Activated T-cell treated with anti-CD3 and anti-CD28 coated beads, Interleukin-2, amount 50 U/mL, for 4 hours (primary cell): ENCODE data around the gene JARID2. TPM values are rescaled to one million over a fixed set of nuclear protein-coding genes. Genes with fewer than 3 reads are reported as not detected.

Experiments used
- ATAC-seq, 2 donors: fragments of 200-7000 bp; cut with Tn5 transposase; one replicate each; pipeline ENCODE4 v1.10.0; 2021
- DNase-seq: peaks from one replicate; pipeline ENCODE4 v3.0.0-alpha.2; 2020
- H3K27me3 Mint-ChIP-seq: one replicate; pipeline ENCODE4 v1.8.0; 2021; ENCODE audit warnings: low read depth, mixed read lengths
- H3K36me3 Mint-ChIP-seq: one replicate; pipeline ENCODE4 v1.8.0; 2022; ENCODE audit warnings: mixed read lengths; ENCODE audit not compliant: insufficient read depth
- H3K4me1 Mint-ChIP-seq: one replicate; pipeline ENCODE4 v1.8.0; 2021; ENCODE audit warnings: low read depth, mixed read lengths
- H3K4me3 Mint-ChIP-seq: one replicate; pipeline ENCODE4 v1.8.0; 2021; ENCODE audit warnings: mild to moderate bottlenecking, moderate library complexity, mixed read lengths
- H3K9me3 Mint-ChIP-seq: one replicate; pipeline ENCODE4 v1.8.0; 2021; ENCODE audit warnings: mixed read lengths
- total RNA-seq, 3 donors: library from RNA; stranded (reverse); gene quantifications; one replicate each; pipeline ENCODE4 v1.2.1, GENCODE V29; 2021

The JARID2 gene
- total RNA-seq, 3 donors from 2014 or later: 32.6 to 43.6 (median 37.2) TPM

DNA sequence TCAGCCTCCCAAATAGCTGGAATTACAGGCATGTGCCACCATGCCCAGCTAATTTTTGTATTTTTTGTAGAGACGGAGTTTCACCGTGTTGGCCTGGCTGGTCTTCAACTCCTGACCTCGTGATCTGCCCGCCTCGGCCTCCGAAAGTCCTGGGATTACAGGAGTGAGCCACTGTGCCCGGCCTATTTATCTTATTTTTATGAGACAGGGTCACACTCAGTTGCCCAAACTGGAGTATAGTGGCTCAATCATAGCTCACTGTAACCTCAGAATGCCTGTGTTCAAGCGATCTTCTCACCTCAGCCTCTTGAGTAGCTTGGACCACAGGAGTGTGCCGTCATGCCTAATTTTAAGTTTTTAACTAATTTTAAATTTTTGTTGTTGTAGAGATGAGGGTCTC, 114.4 kb downstream of the JARID2 start:
- Mint-ChIP-seq H3K27me3 (no peaks in the 10 kb centered on the region), H3K9me3 (no peaks in the 10 kb centered on the region), H3K36me3 (peaks cover 15% of the 10 kb centered on the region), H3K4me3 (no peak overlapping the region), H3K4me1 (peaks cover 42% of the 10 kb centered on the region)
- DNase-seq (no peak), ATAC-seq (no peak)

DNA sequence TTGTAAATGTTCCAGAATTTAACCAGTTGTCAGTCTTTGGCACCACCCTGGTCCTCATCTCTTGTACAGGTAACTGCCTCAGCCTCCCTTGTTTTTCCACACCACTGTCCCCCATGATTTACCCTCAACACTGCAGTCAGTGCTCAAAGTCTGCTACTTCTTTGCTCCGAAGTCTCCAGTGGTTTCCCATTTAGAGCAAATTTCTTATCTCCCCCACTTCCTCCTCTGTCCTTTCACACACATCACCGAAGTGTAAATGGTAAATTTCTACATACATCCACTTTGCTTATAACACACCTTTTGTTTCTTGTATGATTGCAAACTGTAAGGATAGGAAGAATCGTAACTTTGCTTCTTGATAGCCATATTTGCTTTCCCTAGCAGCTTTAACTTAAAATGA, 115.3 kb downstream of the JARID2 start:
- H3K36me3 Mint-ChIP-seq: peaks cover 9% of the 10 kb centered on the region
- DNase-seq (no peak), ATAC-seq (no peak)
- no peaks in the 10 kb centered on the region for H3K27me3 Mint-ChIP-seq
- no peak overlapping the region for H3K4me3 Mint-ChIP-seq
- no peaks in the 10 kb centered on the region for H3K9me3 Mint-ChIP-seq
- peaks cover 42% of the 10 kb centered on the region for H3K4me1 Mint-ChIP-seq

DNA sequence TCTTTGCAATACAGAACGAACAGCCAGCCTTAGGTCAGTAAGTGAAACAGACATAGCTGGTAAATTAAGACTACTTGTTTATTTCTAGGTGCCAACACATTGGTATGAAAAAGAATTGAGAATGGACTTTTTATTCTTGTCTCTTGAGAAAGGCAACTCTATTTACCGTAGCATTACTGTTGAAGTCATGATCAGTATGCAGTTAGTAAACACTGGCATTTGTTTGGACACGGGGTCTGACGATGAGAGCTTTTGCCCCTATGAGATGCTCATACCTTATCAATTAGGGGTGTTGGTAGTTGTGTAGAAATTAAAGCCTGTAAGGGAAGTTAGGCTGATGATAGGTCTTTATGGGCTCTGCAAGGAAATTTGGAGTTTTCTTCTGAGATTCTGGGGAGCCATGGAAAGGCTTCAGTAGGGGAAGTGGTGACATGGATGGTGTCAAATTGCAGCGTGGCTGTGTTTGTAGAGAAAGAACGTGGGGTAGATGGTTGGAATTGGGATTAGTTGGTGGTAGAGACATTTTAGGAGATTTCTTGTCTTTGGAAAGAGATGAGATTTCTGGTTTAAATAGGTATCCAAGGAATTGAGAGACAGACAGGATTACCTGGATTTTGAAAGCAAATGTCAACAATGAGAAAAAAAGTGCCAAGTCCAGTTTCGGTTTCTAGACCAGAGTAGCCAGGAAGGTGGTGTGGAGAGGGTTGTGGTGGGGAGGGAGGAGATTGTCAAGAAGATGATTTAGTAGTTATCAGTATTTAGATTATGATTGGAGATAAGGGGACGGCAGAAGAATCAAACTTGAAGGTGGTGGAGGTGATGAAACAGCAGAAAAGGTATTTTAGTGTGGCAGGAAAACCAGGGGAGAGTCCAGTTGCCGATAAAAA, 116.6 kb downstream of the JARID2 start:
- no peaks in the 10 kb centered on the region for H3K27me3 Mint-ChIP-seq
- H3K9me3 Mint-ChIP-seq: no peaks in the 10 kb centered on the region
- H3K36me3 Mint-ChIP-seq: peaks cover 12% of the 10 kb centered on the region
- peaks cover 45% of the 10 kb centered on the region for H3K4me1 Mint-ChIP-seq
- H3K4me3 Mint-ChIP-seq: no peak overlapping the region
- ATAC-seq (no peak), DNase-seq (no peak)

GRCh38 chr6:15363164-15363522, 117.3 kb downstream of the JARID2 start:
- Mint-ChIP-seq H3K36me3 (peaks cover 14% of the 10 kb centered on the region), H3K27me3 (no peaks in the 10 kb centered on the region), H3K9me3 (no peaks in the 10 kb centered on the region), H3K4me1 (peaks cover 46% of the 10 kb centered on the region), H3K4me3 (no peak overlapping the region)
- ATAC-seq (peak; percentile 32 to 37), DNase-seq (no peak)

- no peaks in the 10 kb centered on the region for H3K9me3 Mint-ChIP-seq
- no peaks in the 10 kb centered on the region for H3K27me3 Mint-ChIP-seq
- H3K4me3 Mint-ChIP-seq: no peak overlapping the region
- peaks cover 17% of the 10 kb centered on the region for H3K36me3 Mint-ChIP-seq
- ATAC-seq (peak; percentile 74 to 83), DNase-seq (no peak)
- H3K4me1 Mint-ChIP-seq: peaks cover 46% of the 10 kb centered on the region
Observed at GRCh38 chr6:15363523-15364400, 117.9 kb downstream of the JARID2 start.

DNA sequence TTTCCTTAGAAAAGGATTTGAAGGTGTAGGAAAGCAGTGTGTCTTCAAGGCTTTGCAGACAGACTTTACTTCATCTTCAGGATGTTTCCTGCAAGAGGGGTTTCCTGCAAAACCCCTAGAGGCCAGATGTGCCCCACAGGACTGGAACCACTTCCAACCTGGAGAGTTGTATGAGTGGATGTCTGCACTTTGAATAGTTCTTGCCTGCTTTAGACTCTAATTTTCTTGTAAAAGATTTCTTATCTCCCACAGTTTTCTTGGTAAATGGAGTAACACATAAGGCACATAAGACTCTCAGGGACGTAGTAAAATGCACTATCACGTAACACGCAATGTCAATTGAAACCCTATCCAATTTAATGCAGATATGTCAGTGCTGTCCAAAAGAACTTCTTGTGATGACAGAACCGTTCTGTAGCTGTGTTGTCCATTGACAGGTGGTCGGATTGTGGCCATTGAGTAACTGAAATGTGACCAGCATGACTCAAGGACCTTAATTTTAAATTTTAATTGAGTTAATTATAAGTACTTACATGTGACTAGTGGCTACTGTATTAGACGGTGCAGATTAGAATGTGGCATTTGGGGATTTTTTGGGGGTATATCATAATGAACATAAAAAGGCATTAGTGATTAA, 118.7 kb downstream of the JARID2 start:
- Mint-ChIP-seq H3K9me3 (no peaks in the 10 kb centered on the region), H3K4me3 (no peak overlapping the region), H3K27me3 (no peaks in the 10 kb centered on the region), H3K36me3 (peaks cover 15% of the 10 kb centered on the region), H3K4me1 (peaks cover 42% of the 10 kb centered on the region)
- no peak for ATAC-seq
- no peak for DNase-seq

DNA sequence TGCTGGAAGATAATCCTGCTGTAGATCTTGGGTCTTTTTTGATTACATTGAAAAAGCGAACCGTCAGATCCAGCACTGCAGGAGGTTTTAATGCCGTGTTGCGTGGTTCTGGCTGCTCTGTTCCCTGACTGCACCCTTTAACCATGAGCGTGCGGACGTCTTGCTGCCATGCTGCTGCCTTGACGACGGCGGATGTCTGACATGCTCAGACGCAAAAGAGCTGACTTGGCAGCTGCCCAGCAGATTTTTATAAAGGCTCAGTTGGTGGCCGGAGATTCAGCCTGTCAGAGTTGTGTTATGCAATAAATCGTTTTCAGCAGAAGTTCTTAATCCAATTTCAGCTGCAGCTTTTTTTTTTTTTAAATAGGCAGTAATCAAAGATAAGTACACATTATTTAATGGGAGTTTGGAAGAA, 119.4 kb downstream of the JARID2 start:
- ATAC-seq (peak; percentile 51 to 57), DNase-seq (peak; percentile 25)
- peaks cover 45% of the 10 kb centered on the region for H3K4me1 Mint-ChIP-seq
- H3K4me3 Mint-ChIP-seq: peak overlapping the region; percentile 42
- no peaks in the 10 kb centered on the region for H3K9me3 Mint-ChIP-seq
- no peaks in the 10 kb centered on the region for H3K27me3 Mint-ChIP-seq
- peaks cover 20% of the 10 kb centered on the region for H3K36me3 Mint-ChIP-seq

DNA sequence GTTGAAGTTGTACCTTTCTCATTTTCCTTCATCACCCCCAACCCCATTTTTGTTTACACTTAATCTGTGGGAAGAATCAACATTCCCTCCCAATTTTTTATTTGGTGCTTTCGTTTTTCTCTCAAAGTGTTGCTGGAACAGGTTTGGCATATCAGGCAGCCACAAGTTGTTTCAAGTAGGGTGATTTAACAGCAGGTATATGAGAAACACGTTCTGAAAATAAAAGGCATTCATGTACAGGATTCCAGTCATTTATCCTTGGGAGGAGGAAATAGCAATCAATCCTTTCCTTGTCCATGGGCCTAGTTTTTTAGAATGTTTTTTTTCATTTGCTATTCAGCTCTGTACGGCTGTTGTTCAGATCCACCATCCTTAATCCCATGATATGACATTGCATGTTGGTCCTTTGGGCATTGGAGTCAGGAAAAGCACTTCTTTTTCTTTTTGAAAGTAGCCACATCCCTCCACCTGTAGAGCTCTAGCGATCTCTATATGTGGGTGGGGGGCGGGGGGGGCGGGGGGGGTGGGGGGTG, 120.2 kb downstream of the JARID2 start:
- Mint-ChIP-seq H3K4me1 (peaks cover 51% of the 10 kb centered on the region), H3K9me3 (no peaks in the 10 kb centered on the region), H3K4me3 (no peak overlapping the region), H3K27me3 (no peaks in the 10 kb centered on the region), H3K36me3 (peaks cover 22% of the 10 kb centered on the region)
- DNase-seq (no peak), ATAC-seq (no peak)

DNA sequence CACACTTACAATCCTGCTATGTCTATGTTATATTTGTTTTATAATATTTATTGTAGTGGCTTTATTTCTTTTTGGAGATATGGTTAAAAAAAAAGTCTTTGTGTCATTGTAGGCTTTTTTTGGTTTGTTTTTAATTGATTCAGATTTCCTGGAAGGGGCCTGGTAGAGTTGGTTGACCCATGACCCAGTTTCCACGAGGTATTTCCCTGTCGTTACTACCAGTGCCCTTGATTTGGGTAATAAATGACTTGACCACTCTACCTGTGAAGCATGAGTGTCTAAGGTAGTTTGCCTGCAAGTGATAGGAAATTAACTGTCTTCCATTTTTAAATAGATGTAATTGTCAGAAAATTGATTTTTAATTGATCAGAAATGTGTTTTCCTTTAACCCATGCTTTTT, 121.0 kb downstream of the JARID2 start:
- Mint-ChIP-seq H3K9me3 (no peaks in the 10 kb centered on the region), H3K27me3 (no peaks in the 10 kb centered on the region), H3K36me3 (peaks cover 23% of the 10 kb centered on the region), H3K4me3 (no peak overlapping the region), H3K4me1 (peaks cover 57% of the 10 kb centered on the region)
- ATAC-seq: no peak
- DNase-seq: no peak

DNA sequence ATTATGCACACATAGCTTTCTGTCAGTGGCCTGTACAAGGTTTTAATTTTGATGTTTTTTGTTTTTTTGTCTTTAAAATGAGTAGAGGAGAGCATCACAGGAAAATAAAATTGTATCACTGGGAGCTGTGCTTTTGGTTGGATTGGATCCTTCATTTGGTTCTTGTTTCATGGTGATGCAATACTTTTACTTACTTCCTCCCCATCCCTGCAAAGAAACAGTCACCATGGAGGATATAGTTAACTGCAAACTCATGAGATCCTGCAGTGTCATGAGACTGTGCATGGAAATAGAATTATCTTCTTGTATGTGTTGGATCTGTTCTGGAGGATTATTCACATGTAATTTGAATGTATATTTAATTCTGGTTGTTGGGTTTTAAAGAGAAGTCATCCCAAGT, 122.3 kb downstream of the JARID2 start:
- H3K9me3 Mint-ChIP-seq: no peaks in the 10 kb centered on the region
- DNase-seq (no peak), ATAC-seq (no peak)
- H3K4me1 Mint-ChIP-seq: peaks cover 59% of the 10 kb centered on the region
- no peaks in the 10 kb centered on the region for H3K27me3 Mint-ChIP-seq
- no peak overlapping the region for H3K4me3 Mint-ChIP-seq
- peaks cover 23% of the 10 kb centered on the region for H3K36me3 Mint-ChIP-seq

DNA sequence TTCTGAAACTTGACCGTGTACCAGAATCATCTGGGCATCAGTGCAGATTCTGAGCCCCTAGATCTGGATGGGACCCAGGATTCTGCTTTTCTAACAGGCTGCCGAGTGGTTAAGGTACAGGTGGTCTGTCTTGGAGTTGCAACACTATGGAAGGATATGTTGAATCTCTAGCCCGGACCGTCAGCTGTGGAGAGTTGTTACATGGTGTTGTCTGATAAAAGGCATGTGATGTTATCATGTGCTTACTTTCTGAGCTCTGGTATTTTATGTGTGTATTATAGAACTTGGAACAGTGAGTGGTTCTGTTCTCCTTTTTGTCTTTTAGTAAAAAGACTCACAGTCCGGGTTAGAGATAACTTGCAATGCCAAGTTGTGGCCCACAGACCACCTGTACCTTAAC, 123.0 kb downstream of the JARID2 start:
- DNase-seq (no peak), ATAC-seq (no peak)
- no peaks in the 10 kb centered on the region for H3K27me3 Mint-ChIP-seq
- peaks cover 23% of the 10 kb centered on the region for H3K36me3 Mint-ChIP-seq
- H3K4me1 Mint-ChIP-seq: peaks cover 59% of the 10 kb centered on the region
- no peak overlapping the region for H3K4me3 Mint-ChIP-seq
- H3K9me3 Mint-ChIP-seq: no peaks in the 10 kb centered on the region

DNA sequence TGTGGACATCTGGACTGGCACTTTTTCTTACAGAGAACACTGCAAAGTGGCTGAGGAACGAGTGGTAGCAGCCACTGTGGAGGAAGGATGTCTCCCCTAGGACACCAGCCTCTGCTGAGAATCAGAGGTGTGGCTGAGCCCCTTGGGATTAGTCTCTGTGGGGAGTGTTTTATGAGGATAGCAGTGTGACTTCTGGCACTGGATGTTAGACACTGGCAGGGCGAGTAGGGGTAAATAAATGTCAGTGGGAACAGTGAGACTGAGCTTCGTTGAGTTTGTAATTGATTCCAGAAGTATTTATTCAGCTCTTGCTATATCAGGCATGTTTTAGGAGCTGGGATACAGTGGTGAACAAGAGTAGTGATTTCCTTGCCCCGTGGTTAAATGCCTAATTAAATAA, 124.0 kb downstream of the JARID2 start:
- Mint-ChIP-seq H3K9me3 (no peaks in the 10 kb centered on the region), H3K4me1 (peaks cover 59% of the 10 kb centered on the region), H3K4me3 (no peak overlapping the region), H3K36me3 (peaks cover 23% of the 10 kb centered on the region), H3K27me3 (no peaks in the 10 kb centered on the region)
- no peak for ATAC-seq
- no peak for DNase-seq

DNA sequence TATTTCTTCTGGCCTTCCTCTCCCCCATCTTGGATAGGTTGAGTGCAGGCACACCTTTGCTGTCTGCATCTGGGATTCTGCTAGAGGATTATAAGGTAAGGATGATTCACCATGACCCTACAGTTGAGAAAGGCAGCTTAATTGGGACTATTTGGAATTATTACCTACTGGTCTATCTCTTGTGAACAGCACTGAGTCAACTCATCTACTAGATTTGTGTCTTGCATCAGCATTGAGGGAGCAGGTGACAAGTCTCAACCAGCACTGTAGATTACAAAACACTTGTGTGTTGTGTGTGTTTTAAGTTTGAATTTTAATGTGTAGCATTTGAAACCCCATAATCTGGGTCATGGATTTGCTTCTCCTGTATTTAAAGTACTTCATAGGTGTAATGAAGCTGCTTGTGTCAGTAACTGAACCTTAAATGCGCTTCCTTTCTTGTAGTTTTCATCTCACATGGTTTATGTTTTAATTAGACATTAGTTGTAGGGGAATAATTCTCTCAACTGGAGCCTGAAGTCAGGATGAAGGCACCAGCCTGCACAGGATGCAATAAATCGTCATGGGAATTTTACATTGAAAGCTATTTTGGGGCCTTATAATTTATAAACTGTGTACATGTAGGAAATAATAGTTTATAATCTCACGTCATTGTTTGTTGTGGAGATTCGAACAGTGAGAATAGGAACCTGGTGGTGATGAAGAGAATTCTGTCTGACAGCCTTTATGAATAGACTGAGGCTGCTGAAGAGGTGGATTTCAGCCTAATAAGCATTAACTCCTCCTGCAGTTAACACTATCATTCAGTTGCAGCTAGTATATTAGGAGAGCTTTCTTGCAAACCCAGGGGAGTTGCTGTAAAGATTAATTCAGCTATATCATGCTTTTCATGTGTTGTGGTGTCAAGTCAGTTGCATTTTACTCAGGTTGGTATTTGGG, 125.1 kb downstream of the JARID2 start:
- no peaks in the 10 kb centered on the region for H3K27me3 Mint-ChIP-seq
- ATAC-seq: no peak
- H3K9me3 Mint-ChIP-seq: no peaks in the 10 kb centered on the region
- peaks cover 31% of the 10 kb centered on the region for H3K36me3 Mint-ChIP-seq
- peaks cover 57% of the 10 kb centered on the region for H3K4me1 Mint-ChIP-seq
- DNase-seq: no peak
- no peak overlapping the region for H3K4me3 Mint-ChIP-seq
